GM12872 (cell line): ENCODE data around the gene MAPK4.

ENCODE experiments used
- CTCF ChIP-seq: IDR thresholded peaks from 3 replicates; pipeline ENCODE4 v1.5.1; 2011; ENCODE audit warnings: low read depth, mild to moderate bottlenecking, low read length, moderate library complexity; ENCODE audit not compliant: insufficient read depth

Gene MAPK4

GRCh38 chr18:50754297-50754696 is 194.4 kb downstream of the MAPK4 start:
- TF ChIP-seq CTCF, result no peak

GRCh38 chr18:50757358-50757757 is 197.5 kb downstream of the MAPK4 start:
- no peak for TF ChIP-seq CTCF

DNA sequence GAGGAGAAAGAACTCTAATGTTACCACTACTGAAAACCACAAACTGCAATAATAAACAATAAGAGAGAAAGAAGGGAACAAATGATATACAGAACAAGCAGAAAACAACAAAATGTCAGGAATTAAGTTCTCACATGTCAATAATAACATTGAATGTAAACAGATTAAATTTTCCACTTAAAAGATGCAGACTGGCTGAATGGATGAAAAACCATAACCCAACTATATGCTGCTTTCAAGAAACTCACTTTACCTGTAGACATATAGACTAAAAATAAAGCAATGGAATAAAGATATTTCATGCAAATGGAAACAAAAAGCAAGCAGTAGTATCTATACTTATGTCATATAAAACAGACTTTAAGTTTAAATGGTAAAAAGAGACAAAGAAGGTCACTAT is 209.6 kb downstream of the MAPK4 start:
- no peak for TF ChIP-seq CTCF

GRCh38 chr18:50775207-50775606 is 215.3 kb downstream of the MAPK4 start:
- no peak for TF ChIP-seq CTCF

DNA sequence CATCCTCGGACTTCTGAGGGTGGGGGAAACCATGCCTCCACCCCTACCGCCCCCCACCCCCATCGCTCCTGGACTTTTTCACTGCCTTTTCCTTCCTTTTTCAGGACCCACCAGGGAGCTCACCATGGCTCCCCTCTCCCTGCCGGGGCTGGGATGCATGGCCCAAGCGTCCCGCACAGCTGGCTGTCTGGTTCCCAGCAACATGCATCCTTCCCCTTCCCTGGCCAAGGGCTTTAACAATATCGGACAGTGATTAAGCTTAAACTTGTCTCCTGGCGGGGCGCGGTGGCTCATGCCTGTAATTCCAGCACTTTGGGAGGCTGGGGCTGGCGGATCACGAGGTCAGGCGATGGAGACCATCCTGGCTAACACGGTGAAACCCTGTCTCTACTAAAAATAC is 215.8 kb downstream of the MAPK4 start:
- no peak for TF ChIP-seq CTCF

DNA sequence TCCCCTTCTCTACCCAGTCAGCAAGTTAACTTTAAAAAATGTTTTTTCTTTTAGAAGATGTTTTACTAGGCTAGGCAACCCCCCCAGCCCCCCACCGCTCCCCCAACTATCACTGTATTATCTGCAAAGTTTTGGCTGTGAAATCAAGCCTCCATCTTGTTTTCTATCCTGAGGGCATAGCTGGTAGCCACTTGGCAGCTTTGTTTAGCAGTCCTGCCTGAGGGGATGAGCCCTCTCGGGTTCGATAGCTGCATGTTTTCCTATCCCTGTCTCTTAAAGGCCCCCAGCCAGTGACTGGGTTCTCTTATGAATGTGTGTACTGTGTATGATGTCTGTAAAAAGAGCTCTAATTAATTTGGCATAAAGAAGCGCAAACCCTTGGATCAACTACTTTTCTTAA is 216.5 kb downstream of the MAPK4 start:
- no peak for TF ChIP-seq CTCF
